Germinal center (tissue), 1 donor: ENCODE measurements around the gene LBH.
"Not testable (repeated sequence)": the region's sequence is repeated elsewhere in the genome, so short reads cannot be mapped to it uniquely, and the experiment has no call there.

Experiments
- DNase-seq: peaks from one replicate; pipeline ENCODE4 v3.0.0; 2012; ENCODE audit warnings: mixed read lengths, low spot score

LBH gene

GRCh38 chr2:30257266-30258214 is 26.2 kb downstream of the LBH start:
- no peak for DNase-seq

- DNase-seq: no peak
Measured at GRCh38 chr2:30259071-30259470, 27.7 kb downstream of the LBH start.

GRCh38 chr2:30259827-30260679 is 28.7 kb downstream of the LBH start:
- DNase-seq: no peak

- DNase-seq: no peak
Measured at GRCh38 chr2:30260941-30261340, 29.6 kb downstream of the LBH start.

- no peak for DNase-seq
Measured at GRCh38 chr2:30261695-30262211, 30.4 kb downstream of the LBH start.

GRCh38 chr2:30262716-30263309 is 31.5 kb downstream of the LBH start:
- no peak for DNase-seq

- no peak for DNase-seq
Measured at GRCh38 chr2:30264274-30264673, 32.9 kb downstream of the LBH start.

- DNase-seq: no peak
Measured at GRCh38 chr2:30265052-30266015, 34.0 kb downstream of the LBH start.

- DNase-seq: peak; percentile 64
Measured at GRCh38 chr2:30266051-30266621, 34.8 kb downstream of the LBH start.

- DNase-seq: no peak
Measured at GRCh38 chr2:30266705-30267104, 35.4 kb downstream of the LBH start.

GRCh38 chr2:30267161-30267975 is 36.0 kb downstream of the LBH start:
- DNase-seq: no peak

- no peak for DNase-seq
Measured at GRCh38 chr2:30268296-30268871, 37.0 kb downstream of the LBH start.

GRCh38 chr2:30269114-30269770 is 37.9 kb downstream of the LBH start:
- not testable (repeated sequence) for DNase-seq

GRCh38 chr2:30269771-30270145 is 38.4 kb downstream of the LBH start:
- DNase-seq: no peak

- no peak for DNase-seq
Measured at GRCh38 chr2:30270166-30270565, 38.8 kb downstream of the LBH start.

GRCh38 chr2:30271301-30271700 is 40.0 kb downstream of the LBH start:
- DNase-seq: no peak

- DNase-seq: no peak
Measured at GRCh38 chr2:30272286-30272685, 41.0 kb downstream of the LBH start.

GRCh38 chr2:30272761-30273573 is 41.6 kb downstream of the LBH start:
- DNase-seq: no peak
